Measurements from ENCODE around the gene PRXL2C.
"Not testable (repeated sequence)": the region's sequence is repeated elsewhere in the genome, so short reads cannot be mapped to it uniquely, and the experiment has no call there.

PRXL2C gene, protein sequence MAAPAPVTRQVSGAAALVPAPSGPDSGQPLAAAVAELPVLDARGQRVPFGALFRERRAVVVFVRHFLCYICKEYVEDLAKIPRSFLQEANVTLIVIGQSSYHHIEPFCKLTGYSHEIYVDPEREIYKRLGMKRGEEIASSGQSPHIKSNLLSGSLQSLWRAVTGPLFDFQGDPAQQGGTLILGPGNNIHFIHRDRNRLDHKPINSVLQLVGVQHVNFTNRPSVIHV

DNA sequence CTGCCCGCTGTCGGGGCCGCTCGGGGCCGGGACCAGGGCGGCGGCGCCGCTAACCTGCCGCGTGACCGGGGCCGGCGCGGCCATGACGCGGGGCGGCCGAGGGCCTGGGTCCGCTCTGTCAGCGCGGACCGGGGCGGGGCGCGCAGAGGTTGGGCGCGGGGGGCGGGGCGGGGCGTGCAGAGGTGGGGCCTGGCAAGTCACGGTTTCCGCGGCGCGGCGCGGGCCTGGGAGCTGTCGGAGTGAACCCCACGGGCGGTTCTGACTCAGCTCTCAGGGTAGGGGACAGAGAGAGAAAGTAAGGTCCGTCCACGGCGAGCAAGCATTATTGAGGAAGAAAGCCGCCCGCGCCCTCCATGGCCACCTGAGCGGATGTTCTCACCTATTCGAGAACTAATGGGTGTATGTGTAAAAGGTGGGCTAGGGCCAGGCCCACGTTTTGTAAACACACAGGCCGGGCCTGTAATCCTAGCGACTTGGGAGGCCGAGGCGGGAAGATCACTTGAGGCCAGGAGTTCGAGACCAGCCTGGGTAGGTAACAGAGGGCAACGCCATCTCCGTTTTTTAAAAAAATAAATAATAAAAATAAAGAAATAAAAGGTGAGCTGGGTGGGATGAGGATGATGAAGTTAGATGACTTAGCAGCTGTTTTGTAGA is at the start of gene PRXL2C:
TSS of gene PRXL2C (minus strand) at position 120 of the 654 bp plus-strand sequence. CDS start at position 84, 36 bp downstream.
- DNase-seq = peak; percentile 18 to 23

DNA sequence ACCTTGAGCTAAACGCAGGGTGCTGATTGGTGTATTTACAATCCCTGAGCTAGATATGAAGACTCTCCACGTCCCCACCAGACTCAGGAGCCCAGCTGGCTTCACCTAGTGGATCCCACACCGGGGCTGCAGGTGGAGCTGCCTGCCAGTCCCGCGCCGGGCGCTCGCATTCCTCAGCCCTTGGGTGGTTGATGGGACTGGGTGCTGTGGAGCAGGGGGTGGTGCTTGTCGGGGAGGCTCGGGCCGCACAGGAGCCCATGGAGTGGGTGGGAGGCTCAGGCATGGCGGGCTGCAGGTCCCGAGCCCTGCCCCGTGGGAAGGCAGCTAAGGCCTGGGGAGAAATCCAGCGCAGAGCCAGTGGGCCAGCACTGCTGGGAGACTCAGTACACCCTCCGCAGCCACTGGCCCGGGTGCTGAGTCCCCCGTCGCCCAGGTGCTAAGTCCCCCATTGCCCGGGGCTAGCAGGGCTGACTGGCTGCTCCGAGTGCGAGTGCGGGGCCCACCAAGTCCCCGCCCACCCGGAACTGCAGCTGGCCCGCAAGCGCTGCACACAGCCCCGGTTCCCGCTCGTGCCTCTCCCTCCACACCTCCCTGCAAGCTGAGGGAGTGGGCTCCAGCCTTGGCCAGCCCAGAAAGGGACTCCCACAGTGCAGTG is 45.7 kb upstream of the PRXL2C start:
- not testable (repeated sequence) for DNase-seq

DNA sequence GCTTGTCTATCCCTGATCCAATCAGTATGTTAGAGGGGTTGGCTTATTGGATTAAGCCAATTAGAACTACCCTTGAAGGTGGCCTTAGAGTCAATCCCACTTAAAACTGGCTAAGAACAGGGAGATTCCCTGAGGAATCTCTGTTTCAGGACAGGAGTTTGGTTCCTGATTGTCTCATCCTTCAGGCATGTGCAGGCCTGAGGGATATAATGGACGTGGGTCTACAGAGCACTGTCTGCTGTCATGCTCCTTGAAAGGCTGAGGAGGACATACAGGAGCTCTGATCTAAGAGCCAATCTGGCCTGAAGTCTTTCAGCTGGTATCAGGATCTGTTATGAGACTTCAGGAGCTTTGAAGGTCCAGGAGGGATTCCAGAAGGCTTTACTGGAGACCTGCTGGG is 36.2 kb upstream of the PRXL2C start:
- no peak for DNase-seq

DNA sequence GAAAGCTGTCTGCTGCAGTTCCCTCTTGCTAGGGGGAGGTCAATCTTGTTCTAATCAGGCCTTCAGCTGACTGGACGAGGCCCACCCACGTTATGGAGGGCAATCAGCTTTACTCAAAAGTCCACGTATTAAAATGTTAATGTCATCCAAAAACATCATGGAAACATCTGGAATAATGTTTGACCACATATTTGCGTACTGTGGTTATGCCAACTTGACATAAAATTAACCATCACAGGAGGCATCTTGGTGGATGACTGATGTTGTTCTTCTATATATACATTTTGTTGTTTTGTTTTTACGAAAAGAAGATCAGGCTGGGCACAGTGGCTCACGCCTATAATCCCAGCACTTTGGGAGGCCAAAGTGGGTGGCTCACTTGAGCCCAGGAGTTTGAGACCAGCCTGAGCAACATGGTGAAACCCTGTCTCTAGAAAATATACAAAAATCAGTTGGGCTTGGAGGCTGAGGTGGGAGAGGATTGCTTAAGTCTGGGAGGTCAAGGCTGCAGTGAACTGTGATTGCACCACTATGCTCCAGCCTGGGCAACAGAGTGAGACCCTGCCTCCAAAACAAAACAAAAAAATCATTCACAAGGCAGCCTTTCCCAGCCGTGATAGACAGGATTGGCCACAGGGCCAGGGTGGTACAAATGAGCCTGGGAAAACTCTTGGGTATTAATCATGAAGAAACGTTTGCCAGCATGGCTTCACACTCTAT is 33.8 kb upstream of the PRXL2C start:
- no peak for DNase-seq

DNA sequence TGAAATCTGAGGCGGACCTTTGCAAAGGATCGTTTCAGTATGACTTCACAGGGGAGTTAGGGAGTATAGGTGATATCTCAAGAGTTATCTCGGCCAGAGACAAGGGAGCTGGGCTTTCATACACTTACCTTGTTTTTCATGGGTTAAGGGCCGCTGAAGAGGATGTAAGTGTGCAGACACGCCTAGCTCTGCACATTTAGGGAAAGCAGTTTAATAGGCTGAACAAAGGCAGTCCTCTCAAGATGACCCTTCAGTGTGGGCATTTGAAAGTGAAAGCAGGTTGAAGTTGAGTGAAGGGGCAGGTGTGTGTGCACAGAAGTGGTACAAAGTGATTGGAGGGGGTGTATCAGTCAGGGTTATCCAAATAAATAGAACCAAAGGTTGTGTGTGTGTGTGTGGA is 33.1 kb upstream of the PRXL2C start:
- no peak for DNase-seq

DNA sequence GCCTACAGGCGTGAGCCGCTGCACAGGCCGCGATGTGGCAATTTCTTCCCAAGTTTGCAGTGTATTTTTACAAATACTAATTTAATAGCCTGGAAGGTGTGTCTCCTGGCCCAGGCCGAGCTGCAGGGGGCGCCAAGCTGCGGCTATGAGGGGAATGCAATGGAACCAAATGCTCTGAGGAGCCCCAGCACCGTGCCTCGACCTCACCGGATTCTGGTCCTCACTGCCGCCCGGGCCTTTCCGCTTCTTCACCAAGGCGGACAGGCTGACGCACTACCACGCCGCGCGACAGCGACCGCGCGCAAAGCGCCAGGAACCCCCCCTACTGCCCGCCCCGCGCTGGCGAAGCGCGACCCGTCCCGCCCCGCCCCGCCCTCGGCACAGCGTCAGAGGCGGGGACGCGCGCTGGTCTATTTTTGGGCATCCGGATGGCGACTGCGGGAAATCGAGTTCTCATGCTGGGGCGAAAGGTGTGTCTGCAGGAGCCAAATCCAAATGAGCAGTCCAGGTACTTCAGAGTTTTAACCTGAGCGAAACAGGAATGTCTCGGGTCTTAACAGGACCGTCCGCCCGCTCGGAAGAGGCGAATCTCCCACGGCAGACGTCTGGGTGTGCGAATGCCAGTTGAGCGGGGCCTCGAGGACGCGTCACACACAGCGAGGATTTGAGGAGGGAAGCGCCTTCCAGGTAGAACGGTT is 31.7 kb upstream of the PRXL2C start:
- no peak for DNase-seq

DNA sequence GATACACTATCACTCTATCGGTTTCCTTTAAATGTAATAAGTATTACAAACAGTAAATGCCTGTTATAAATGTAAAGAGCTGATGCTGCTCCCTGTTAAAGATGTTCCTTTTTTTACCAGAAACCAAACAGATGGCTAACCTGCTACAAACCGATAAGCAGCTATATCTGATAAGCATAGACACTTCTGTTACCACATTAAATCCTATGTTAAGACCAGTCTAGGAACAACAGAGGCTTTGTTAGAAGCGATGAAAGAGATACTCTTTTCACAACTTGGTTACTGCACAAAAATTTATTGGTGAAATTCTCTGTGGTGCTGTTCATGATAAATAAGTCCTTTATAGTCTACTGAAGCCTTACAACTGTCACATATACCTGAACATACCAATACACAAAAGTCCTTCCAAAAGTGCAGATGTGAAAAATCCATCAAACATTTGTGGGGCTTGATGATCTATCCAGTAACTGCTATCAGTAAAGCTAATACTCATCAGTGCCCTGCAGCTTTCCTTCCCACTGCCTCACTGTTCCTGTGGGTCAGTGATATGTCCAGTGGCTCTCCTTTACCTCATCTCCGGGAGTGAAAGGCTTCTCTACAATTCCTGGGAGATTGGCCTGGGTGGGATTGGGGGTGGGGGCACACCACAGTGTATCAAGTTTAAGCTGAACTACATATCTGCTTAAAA is 25.8 kb upstream of the PRXL2C start:
- no peak for DNase-seq

DNA sequence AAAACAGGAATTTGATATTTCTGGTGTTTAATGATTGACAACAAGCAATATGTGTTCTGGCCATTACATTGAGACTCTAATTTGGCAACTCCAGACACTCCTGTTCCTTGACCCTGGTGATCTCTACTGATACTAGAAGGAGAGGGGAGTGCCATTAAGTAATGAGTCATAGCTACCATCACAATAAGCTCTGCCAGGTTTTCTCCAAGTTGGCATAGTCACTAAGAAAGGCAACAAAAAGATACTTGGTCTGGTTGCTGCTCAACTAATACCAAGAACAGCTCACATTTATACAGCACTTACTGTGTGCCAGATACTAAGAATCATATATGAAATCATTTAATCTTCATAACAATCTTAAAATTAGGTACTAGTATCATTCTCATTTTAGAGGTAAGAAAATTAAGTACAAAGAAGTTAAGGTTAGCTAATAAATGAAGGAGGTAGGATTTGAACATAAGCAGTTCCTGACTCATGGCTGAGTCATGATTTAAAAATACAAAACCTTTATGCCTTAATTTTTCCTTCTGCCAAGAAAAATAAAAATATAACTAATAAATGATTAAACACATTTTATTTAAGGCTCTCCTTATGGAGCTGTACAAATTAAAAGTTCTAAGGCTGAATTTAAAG is 19.9 kb upstream of the PRXL2C start:
- no peak for DNase-seq

DNA sequence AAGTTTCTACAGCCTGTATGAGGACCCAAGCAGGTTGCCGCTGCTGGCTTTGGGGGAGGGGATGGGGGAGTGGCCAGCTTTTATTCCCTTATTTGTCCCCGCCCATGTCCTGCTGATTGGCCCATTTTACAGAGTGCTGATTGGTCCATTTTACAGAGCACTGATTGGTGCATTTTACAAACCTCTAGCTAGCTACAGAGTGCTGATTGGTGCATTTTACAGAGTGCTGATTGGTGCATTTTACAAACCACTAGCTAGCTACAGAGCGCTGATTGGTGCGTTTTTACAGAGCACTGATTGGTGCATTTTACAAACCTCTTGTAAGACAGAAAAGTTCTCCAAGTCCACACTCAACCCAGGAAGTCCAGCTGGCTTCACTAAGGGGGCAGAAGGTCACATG is 18.7 kb upstream of the PRXL2C start:
- DNase-seq = not testable (repeated sequence)

DNA sequence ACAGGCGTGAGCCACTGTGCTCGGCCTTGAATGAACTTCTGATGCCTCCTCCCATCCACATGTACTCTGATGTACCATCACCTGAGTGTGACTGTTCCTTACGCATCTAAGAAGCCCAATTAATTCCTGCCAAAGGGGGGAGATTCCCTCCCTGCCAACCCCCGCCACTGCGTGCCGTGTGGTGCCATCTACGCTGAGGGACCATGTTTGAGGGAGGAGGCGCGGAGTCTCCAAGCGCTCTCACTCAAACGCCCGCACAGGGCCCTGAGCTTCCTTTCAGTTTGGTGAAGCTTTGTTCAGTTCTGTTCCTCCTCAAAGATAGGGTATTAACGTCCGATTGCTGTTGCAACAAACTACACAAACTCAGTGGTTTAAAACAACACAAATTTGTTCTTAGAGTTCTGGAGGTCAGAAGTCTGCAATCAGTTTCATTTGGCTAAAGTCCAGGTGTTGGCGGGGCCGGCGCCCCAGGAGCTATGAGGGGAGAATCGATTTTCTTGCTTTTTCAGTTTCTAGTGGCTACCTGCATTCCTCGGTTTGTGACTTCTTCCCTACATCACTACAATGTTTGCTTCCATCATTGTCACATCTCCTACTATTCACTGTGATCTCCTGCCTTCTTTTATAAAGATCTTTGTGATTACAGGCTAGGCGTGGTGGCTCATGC is 13.9 kb upstream of the PRXL2C start:
- no peak for DNase-seq

DNA sequence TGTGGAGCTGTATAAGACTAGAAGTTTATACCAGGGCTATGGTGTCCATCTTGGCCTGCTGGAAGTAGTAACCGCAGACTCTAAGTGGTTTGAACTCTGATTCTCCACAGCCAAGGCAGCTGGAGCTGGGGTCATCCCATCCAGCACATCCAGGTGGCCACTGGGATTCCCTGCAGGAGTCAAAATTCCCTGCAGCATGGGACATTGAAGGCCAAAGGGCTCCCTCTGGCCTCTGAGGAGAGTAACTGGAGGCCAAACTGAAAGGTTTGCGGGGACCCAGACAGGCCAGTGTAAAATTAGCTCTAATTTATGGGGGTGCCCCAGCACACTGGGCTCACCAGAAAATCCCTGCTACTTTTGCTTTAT is 12.2 kb upstream of the PRXL2C start:
- DNase-seq = no peak

DNA sequence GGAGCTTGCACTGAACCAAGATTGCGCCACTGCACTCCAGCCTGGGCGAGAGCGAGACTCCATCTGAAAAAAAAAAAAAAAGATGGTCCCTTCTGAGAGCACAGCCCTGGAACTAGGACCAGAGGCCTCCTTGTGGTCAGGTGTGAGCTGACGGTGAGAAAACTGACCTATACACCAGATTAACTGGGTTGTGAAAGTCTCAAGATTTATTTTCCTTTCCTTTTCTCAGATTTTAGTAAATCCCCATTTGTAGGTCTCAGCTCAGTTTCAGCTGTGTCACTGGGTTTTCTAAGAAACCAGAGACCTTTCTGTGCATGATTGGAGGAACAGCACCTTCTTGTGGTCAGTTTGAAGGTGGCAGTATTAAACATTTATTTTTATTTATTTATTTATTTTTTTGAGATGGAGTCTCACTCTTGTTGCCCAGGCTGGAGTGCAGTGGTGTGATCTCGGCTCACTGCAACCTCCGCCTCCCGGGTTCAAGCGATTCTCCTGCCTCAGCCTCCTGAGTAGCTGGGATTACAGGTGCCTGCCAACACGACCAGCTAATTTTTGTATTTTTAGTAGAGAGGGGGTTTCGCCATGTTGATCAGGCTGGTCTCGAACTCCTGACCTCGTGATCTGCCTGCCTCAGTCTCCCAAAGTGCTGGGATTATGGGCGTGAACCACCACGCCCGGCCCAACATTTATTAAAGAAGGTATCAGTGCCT is 11.7 kb upstream of the PRXL2C start:
- peak; percentile 70 for DNase-seq

DNA sequence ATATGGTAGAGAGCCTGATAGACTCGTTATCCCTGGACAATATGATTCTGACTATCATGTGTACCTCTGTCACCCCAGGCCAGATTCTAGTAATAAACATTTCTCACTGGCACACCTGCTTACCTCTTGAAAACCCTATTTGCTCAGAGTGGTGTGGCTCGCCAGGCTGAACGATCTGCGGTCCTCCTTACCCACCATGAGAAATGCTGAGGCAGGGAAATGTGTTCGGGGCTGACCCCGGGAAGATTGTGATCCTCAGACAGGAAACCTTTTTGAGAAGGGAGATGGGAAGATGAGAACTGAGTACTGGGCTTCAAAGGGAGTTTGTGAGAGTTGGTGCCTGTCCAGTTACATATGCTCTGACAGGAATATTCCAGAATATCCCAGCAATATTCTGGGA is 10.7 kb upstream of the PRXL2C start:
- no peak for DNase-seq

DNA sequence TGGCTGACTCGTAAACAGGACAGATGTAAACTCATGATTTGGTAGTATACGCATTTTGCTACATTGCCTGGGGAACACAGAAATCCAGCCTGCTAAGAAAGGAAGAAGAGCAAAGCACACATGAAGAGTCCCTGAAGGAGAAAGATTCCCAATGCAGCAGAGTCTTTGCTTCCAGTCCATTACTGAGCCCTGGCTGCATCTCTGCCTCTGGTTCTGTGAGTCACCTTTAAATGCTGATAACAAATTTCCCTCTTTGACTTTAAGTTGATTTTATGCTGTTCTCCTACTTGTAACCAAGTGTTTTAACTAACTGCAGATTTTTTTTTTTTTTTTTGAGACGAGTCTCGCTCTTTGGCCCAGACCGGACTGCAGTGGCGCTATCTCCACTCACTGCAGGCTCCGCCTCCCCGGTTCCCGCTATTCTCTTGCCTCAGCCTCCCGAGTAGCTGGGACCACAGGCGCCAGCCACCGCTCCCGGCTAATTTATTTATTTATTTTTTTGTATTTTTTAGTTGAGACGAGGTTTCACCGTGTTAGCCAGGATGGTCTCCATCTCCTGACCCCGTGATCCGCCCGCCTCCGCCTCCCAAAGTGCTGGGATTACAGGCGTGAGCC is 8.5 kb upstream of the PRXL2C start:
- DNase-seq = no peak

DNA sequence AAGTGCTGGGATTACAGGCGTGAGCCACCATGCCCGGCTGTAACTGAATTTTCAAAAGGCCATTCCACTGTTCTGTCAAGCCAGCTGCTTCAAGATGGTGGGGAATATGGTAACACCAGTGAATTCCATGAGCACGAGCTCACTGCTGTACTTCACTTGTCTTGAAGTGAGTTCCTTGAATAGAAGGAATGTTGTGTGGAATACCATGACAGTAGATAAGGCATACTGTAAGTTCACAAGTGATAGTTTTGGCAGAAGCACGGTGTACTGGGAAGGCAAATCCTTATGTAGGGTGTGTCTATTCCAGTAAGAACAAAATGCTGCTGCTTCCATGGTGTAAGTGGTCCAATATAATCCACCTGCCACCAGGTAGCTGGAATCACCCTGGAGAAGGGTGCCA is 6.6 kb upstream of the PRXL2C start:
- no peak for DNase-seq

DNA sequence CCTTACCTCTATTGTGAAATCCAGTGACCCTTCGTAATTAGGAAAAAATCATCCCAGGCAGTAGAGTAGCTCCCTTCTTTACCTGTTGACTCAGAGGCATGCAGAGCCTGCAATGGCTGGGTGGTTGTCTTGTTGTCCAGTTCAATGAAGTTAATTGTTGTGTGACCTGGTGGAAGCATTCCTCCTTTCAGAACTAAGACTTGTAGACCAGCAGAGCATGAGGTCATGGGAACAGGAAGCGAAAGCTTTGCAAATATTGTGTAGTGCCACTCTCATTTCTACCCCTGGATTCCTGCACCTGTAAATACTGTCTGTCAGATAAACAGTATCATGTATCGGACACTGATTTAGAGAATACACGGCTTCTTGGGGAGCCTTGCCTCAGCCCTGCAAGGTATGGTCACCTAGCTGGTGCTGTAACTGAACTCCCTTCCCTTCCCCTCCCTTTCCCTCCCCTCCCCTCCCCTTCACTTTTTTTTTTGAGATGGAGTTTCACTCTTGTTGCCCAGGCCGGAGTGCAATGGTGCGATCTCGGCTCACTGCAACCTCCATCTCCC is 5.7 kb upstream of the PRXL2C start:
- no peak for DNase-seq

DNA sequence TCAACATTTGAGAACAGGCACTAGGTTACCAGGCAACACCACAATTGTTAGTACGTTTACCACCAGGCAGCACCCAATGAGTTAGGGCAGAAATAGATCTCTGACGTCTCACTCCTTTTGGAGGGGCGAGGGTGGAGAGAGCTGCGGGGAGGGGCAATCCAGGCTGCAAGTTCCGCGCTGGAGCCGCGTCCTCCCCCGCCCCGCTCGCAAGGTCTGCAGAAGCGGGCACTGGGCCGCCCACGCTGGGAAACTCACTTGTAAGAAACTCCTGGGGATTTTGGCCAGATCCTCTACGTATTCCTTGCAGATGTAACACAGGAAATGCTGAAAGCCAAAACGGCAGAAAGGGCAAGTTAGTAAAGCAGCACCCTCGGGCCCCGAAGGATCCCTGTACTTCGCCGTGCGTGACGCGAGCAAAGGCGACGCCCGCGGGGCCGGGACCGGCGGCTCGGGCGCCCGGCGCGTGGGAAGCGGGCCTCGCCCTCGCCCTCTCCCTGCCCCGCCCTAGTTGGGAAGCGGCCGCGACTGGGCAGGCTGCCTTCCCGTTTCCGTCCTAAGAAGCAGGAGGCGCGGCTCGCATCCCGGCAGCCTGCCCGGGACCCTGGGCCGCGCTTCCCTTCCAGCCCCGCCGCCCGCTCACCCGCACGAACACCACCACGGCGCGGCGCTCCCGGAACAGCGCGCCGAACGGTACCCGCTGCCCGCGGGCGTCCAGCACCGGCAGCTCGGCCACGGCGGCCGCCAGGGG is 493 bp downstream of the PRXL2C start:
- peak; percentile 59 to 65 for DNase-seq

DNA sequence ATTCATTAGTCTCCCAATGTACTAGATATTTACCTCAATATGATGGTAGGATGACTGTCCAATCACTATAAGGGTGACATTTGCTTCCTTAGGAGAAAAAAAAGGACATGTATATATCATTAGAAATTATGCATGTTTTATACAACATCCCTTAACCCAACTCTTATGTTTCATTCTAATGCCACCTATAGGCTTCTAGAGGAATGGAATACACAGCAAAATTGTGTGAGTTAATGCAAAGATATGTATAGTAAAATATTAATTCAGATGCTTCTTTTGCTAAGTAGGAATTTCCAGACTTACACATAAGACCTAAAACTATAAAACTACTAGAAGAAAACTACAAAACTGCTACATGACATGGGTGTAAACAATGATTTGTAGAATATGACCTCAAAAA is 3.5 kb downstream of the PRXL2C start:
- peak; percentile 58 to 66 for DNase-seq

All from Kasumi-1 (cell line).